Upper lobe of right lung (tissue), 1 donor: ENCODE measurements around the gene NOC2L. TPM values are rescaled to one million over a fixed set of nuclear protein-coding genes. Genes with fewer than 3 reads are reported as not detected.
A peak's percentile ranks its signal among the peaks of the same experiment; 100 is the strongest.

ENCODE experiments used
- ATAC-seq: fragments of 200-7000 bp; cut with Tn5 transposase; one replicate; pipeline ENCODE4 v1.9.1; 2020; ENCODE audit warnings: mild to moderate bottlenecking, moderate library complexity
- DNase-seq: peaks from one replicate; pipeline ENCODE4 v3.0.0-alpha.2; 2020
- H3K27ac ChIP-seq: fragments of 200-600 bp; one replicate; pipeline ENCODE4 v1.8.0; 2022
- H3K27me3 ChIP-seq: fragments of 200-600 bp; one replicate; pipeline ENCODE4 v1.8.0; 2022; ENCODE audit warnings: mild to moderate bottlenecking
- H3K36me3 ChIP-seq: fragments of 200-600 bp; one replicate; pipeline ENCODE4 v1.8.0; 2022
- H3K4me1 ChIP-seq: fragments of 200-600 bp; one replicate; pipeline ENCODE4 v1.8.0; 2022
- H3K4me3 ChIP-seq: fragments of 200-600 bp; one replicate; pipeline ENCODE4 v1.8.0; 2022; ENCODE audit warnings: mild to moderate bottlenecking
- H3K9me3 ChIP-seq: fragments of 200-600 bp; one replicate; pipeline ENCODE4 v1.8.0; 2022
- CTCF ChIP-seq: fragments of 200-600 bp; IDR thresholded peaks from one replicate; pipeline ENCODE4 v1.8.0; 2022; ENCODE audit warnings: antibody characterized with exemption
- intact Hi-C: fragments of 100-400 bp; cut with DNase I; formaldehyde crosslinking; loops from one replicate; pipeline ENCODE4 v1.11.0; 2022
- total RNA-seq: library from RNA; stranded (reverse); fragmentation: NEBNext Ultra II Directional; extraction: Animal tissue kit (Norgen Biotek cat#: 25700); gene quantifications from one replicate; pipeline ENCODE4 v1.2.1, GENCODE V29; 2021
- donor health status: DM: no; HTN: yes; CAD: no; lungs with severe emphysema.

NOC2L gene
- total RNA-seq, 1 donor from 2014 or later: 54.5 TPM

- Histone ChIP-seq H3K9me3 (no peaks in the 10 kb centered on the region), H3K27me3 (peaks cover 32% of the 10 kb centered on the region), H3K4me3 (peak overlapping the region; percentile 39), H3K4me1 (peaks cover 7% of the 10 kb centered on the region), H3K36me3 (no peaks in the 10 kb centered on the region), H3K27ac (no peak overlapping the region)
- intact Hi-C loops: no loop called here
- peak; percentile 84 for DNase-seq
- ATAC-seq: peak; percentile 75
- peak; percentile 54 for TF ChIP-seq CTCF
Observed at GRCh38 chr1:975896-976683, 17.0 kb upstream of the NOC2L start.

GRCh38 chr1:975365-975764 is 16.3 kb upstream of the NOC2L start:
- H3K36me3 ChIP-seq: no peaks in the 10 kb centered on the region
- no peaks in the 10 kb centered on the region for H3K9me3 ChIP-seq
- no peak overlapping the region for H3K4me3 ChIP-seq
- H3K27ac ChIP-seq: no peak overlapping the region
- TF ChIP-seq CTCF: no peak
- DNase-seq (no peak), ATAC-seq (no peak)
- intact Hi-C loops: no loop called here
- peaks cover 7% of the 10 kb centered on the region for H3K4me1 ChIP-seq
- peaks cover 39% of the 10 kb centered on the region for H3K27me3 ChIP-seq

- Histone ChIP-seq H3K4me3 (no peak overlapping the region), H3K27ac (no peak overlapping the region), H3K9me3 (no peaks in the 10 kb centered on the region), H3K27me3 (peaks cover 43% of the 10 kb centered on the region), H3K36me3 (no peaks in the 10 kb centered on the region), H3K4me1 (peaks cover 7% of the 10 kb centered on the region)
- ATAC-seq (no peak), DNase-seq (no peak)
- TF ChIP-seq CTCF: no peak
- intact Hi-C loops: no loop called here
Observed at GRCh38 chr1:974687-975328, 15.8 kb upstream of the NOC2L start.

- DNase-seq (no peak), ATAC-seq (no peak)
- TF ChIP-seq CTCF: no peak
- H3K4me1 ChIP-seq: peaks cover 7% of the 10 kb centered on the region
- peaks cover 43% of the 10 kb centered on the region for H3K27me3 ChIP-seq
- H3K27ac ChIP-seq: no peak overlapping the region
- H3K4me3 ChIP-seq: no peak overlapping the region
- no peaks in the 10 kb centered on the region for H3K36me3 ChIP-seq
- no peaks in the 10 kb centered on the region for H3K9me3 ChIP-seq
- intact Hi-C loops: no loop called here
Observed at GRCh38 chr1:974293-974640, 15.2 kb upstream of the NOC2L start.

- no peak for DNase-seq
- H3K27ac ChIP-seq: no peak overlapping the region
- no peaks in the 10 kb centered on the region for H3K36me3 ChIP-seq
- no peak overlapping the region for H3K4me3 ChIP-seq
- intact Hi-C loops: no loop called here
- H3K27me3 ChIP-seq: peaks cover 43% of the 10 kb centered on the region
- ATAC-seq: no peak
- H3K4me1 ChIP-seq: peaks cover 7% of the 10 kb centered on the region
- TF ChIP-seq CTCF: no peak
- no peaks in the 10 kb centered on the region for H3K9me3 ChIP-seq
Observed at GRCh38 chr1:973459-974292, 14.6 kb upstream of the NOC2L start.
